ENCODE results near the gene TMEM50B.
"Not testable (repeated sequence)": the region's sequence is repeated elsewhere in the genome, so short reads cannot be mapped to it uniquely, and the experiment has no call there.

Gene TMEM50B

DNA sequence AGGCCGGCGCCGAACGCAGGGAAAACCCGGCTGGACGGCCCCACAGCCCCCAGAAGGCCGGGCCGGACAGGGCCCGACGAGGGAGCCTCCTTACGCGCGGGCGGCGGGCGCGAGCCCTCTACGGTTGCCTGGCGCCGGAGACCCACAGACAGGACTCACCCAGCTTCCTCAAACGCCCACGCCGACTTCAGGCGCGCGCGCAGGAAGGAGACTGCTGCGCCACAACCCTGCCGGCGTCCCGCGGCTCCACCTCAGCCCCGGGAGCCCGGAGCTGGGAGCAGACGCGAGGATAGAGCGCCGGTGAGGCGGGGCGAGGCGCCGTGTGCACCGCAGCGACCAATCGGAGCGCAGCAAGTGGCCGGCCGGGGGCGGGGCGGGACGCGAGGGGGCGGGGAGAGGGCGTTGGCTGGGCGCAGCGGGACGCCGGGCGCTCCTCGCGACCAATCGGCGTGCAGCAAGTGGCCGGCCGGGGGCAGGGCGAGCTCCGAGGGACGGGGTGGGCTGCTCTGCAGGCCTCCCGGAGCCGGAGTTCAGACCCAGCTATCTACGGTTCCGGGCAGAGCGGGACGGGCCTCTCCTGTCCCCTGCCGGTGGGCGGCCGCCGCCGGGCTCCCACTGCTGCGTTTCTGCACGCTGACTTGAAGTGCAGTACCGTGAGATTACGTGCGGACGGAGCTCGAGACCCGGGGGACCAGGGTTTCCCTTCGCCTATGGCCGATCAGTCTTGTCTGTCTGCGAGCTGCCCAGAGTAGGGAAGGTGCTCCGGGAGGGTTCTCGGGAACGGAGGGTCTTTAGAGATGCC is at the start of gene TMEM50B:
TMEM50B (minus strand) TSS at position 296 of the 802 bp plus-strand sequence. CDS start 11,089 bp downstream, outside the sequence.
- peak; percentile 93 to 98 (median 97) for DNase-seq (ENCODE audit: low read depth in 3 of 3)

GRCh38 chr21:33522953-33523349 is 43.2 kb upstream of the TMEM50B start:
- DNase-seq (ENCODE audit: low read depth in 3 of 3), result no peak

DNA sequence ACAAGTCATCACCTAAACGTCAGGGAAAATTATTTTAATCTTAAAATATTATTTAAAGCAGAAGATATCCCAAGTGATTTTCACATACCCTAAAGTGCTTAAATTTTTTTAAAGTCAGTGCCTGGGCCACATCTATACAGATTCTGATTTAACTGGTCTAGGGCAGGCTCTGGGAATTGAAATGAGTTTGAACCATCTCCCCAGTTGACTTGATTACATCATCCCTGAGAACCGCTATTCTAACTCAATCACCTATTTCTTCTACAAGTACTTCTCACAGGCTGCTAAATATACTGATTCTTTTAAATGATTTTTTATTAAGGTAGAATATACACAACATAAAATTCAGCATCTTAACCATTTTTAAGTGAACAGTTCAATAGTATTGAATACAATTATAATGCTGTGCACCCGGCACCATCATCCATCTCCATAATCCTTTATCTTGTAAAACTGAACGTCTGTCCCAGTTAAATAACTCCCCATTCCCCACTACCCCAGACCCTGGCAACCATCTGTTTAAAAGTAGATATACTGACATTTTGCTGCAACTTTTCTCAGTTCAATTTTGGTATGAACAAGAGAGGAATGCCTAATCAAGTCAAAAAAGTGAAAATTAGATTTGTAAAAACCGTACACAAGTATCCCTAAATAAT is 42.7 kb upstream of the TMEM50B start:
- no peak for DNase-seq (ENCODE audit: low read depth in 3 of 3)

- no peak for DNase-seq (ENCODE audit: low read depth in 3 of 3)
These were observed 39.1 kb upstream of the TMEM50B start for GRCh38 chr21:33518899-33519298.

DNA sequence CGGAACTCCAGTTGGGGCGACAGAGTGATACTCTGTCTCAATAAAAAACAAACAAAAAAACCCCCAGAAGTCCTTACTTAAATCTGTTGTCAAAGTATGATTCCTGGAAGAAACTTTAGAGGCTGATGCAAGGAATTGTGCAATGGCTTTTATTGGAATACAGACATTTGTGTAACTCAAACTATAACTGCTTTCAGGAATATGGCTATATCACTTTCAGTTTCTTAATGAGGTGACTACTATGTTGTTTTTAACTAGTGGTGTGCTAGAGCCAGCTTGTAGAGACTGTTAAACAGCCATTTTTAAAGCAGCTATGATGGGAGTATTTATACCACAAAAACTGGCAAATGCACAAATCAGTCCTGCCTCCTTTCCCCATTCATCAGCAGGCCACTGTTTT is 34.5 kb upstream of the TMEM50B start:
- DNase-seq (ENCODE audit: low read depth in 3 of 3), result no peak

DNA sequence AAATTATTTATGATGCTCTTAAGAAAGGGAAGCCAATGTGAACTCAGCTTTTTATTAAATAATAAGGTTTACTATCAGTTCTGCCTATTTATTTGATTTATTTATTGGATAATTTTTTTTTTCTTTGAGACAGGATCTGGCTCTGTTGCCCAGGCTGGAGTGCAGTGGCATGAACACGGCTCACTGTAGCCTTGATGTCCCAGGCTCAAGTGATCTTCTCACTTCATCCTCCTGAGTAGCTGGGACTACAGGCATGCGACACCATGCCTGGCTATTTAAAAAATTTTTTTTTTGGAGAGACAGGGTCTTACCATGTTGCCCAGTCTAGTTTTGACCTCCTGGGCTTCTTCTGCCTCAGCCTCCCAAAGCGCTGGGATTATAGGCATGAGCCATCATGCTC is 32.7 kb upstream of the TMEM50B start:
- DNase-seq (ENCODE audit: low read depth in 3 of 3), result no peak

- no peak for DNase-seq (ENCODE audit: low read depth in 3 of 3)
These were observed 31.9 kb upstream of the TMEM50B start for GRCh38 chr21:33511639-33512038.

DNA sequence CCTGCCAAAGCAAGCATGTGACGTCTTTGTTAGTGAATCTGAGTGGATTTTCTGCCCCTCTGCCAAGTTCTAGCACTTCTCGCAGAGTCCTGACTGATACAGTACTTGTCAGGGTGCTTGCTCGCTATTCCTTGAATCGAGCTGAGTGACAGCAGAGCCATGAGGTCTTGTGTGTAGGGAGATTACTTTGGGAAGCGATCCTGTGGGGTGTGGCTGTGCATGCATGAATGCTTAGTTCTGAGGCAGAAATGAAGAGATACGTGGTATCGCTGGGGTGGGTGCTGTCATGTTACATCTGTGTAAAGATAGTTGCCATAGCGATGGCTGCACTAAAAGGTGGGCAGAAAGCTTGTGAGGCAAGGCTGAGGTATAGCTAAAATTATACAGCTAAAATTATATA is 31.1 kb upstream of the TMEM50B start:
- no peak for DNase-seq (ENCODE audit: low read depth in 3 of 3)

DNA sequence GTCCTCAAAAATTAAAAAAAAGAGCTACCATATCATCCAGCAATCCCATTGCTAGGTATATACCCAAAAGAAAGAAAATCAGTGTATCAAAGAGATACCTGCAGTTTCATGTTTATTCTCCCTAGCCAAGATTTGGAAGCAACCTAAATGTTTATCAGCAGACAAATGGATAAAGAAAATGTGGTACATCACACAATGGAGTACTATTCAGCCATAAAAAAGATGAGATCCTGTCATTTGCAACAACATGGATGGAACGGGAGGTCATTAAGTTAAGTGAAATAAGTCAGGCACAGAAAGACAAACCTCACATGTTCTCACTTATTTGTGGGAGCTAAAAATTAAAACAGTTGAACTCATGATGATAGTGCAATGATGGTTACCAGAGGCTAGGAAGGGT is 27.2 kb upstream of the TMEM50B start:
- not testable (repeated sequence) for DNase-seq (ENCODE audit: low read depth in 3 of 3)

- no peak for DNase-seq (ENCODE audit: low read depth in 3 of 3)
These were observed 26.1 kb upstream of the TMEM50B start for GRCh38 chr21:33505833-33506232.

DNA sequence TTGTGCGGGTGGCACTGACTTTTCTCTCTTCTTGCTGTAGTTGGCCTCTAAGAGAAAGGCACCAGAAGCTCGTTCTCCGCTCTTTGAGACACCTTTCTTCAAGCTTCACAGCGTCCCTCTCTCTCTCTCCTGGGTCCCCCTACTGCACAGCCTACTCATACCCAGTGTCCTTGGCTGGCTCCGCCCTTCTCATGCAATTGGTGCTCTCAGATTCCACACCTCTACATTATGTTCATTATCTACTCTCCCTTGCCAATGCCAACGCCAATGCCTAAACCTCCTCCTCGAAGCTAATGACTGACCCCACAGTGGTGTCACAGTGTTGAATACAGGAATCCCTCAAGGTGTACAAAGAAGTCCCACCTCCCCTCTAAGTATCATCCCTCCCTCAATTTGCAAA is 16.6 kb upstream of the TMEM50B start:
- no peak for DNase-seq (ENCODE audit: low read depth in 3 of 3)

DNA sequence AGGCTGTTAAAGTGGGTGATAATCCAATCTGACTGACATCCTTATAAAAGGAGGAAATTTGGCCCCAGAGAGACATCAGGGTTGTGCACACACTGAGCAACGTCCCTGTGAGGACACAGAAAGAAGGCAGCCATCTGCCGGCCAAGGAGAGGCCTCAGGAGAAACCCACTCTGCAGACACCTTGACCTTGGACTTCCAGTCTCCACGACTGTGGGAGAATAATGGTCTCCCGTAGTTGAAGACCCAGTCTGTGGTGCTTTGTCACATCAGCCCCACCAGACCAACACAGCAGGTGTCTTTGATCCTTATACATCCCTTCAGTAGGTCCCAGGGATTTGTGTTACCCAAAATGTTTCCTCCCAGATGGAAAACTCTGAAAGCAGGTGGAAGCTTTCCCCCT is 16.0 kb upstream of the TMEM50B start:
- DNase-seq (ENCODE audit: low read depth in 3 of 3), result no peak

DNA sequence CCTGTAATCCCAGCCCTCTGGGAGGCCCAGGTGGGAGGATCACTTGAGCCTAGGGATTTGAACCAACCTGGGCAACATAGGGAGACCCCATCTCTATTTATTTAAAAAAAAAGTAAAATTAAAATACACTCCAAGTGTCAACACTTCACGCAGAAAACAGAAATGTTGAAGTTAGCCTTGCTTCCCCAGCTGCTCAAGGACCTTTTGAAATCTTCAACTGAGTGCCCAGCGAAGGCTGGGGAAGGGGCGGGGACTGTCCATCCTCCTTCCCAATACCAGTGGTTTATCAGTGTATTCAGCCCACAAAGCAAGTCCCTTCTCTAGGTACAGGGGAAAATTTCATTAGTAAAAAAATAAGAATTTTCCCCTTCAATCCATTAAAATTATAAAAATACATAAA is 14.0 kb upstream of the TMEM50B start:
- no peak for DNase-seq (ENCODE audit: low read depth in 3 of 3)

- no peak for DNase-seq (ENCODE audit: low read depth in 3 of 3)
These were observed 12.8 kb upstream of the TMEM50B start for GRCh38 chr21:33492571-33492970.

DNA sequence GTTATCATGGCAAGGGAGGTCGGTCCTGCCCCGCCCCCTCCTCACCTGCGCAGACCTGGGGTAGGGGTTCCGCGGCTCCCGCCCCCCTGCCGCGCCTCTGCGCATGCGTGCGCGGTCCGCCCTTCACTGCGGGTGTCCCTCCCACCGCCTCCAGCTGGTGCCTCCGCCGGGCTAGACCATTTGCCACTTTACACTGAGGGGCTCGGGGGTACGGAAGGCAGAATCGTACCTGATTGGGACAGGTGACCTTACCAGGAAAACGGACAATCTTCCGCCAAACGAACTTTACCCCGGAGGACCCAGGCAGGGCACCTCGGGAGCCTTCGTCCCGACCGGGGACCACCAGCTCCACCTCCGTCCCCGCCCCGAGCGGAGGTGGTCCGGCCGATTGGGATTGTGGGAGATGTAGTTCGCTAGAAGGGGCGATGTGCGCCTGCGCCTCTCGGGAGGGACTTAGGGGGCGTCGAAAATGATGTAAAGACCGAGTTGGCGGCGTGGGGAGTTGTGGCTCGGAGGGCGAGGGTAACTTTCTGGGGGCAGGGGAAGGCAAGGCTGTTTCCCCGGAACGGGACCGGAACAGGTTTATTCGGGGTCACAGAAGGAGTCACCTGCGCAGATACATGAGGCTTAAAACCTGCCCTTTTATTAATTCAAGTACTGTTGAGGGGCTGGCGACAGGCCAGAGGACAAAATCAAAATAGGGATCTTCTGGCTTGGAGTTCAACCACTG is 11.8 kb upstream of the TMEM50B start, which contains the start of gene DNAJC28:
DNAJC28 (minus strand) TSS at position 344 of the 730 bp plus-strand sequence. CDS start 2,323 bp downstream, outside the sequence.
- peak; percentile 84 to 93 (median 88) for DNase-seq (ENCODE audit: low read depth in 3 of 3)

- DNase-seq (ENCODE audit: low read depth in 3 of 3), result no peak
These were observed 11.2 kb upstream of the TMEM50B start for GRCh38 chr21:33490991-33491372.

DNA sequence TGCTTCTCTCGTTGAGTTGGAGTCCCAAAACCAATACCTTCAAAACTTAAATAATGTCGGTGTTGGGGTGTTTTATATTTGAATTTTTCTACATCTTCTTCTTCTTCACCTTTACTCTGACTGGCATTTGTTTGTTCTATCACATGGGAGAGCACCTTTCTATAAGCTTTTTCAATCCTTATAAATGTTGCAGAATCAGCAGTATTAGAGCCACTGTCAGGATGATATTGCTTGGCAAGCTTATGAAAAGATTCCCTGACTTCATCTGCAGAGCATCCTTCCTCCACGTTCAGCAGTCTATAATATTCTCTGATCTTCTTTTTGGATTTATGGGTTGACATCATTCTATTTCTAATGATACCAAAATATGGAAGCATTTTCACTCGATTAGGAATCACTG is 9.2 kb upstream of the TMEM50B start:
- DNase-seq (ENCODE audit: low read depth in 3 of 3), result no peak

GRCh38 chr21:33487996-33488395 is 8.2 kb upstream of the TMEM50B start:
- DNase-seq (ENCODE audit: low read depth in 3 of 3), result no peak

DNA sequence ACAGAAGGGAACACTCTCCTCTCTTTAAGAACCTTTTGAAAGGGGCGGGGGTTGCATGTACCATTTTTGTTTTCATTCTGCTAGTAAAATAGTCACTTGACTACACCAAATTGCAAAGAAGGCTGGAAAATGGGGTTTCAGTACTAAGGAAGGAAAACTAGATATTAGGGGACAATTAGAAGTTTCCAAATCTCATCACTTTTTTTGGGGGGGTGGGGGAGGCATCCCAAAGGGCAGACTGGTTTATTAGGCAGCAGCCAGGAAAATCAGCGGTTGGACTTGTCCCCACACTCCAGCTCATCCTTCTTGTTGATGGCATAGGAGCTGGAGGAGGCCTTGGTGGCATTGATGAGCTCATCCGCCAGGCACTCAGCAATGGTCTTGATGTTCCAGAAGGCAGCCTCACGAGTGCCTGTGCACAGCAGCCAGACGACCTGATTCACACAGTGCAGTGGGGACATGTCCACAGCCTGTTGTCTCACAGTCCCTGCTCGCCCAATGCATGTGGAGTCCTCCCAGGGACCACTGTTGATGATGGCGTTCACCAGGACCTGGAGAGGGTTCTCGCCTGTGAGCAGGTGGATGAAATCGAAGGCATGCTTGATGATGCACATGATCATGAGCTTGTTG is 1.7 kb upstream of the TMEM50B start:
- DNase-seq (ENCODE audit: low read depth in 3 of 3), result no peak

DNA sequence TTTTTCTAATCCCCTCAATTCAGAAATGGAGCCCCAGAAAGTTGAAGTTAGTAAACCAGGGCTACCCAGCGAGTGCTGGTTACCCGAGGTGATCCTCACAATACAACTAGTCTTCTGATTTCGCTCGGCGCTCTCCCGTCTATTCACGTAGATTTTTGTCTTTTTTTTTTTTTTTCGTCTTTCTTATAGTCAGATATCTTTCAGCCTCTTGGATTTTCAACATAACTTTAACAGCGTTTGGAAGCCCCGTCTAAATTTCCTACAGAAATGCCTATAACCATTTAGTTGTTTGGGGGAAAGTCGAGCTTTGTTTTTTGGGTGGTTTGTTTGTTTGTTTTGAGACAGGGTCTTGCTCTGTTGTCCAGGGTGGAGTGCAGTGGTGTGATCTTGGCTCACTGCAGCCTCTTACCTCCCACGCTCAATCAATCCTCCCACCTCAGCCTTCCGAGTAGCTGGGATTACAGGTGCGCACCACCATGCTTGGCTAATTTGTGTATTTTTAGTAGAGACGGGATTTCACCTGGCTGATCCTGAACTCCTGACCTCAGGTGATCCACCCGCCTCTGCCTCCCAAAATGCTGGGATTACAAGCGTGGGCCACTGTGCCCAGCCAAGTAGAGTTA is 818 bp upstream of the TMEM50B start:
- DNase-seq (ENCODE audit: low read depth in 3 of 3), result no peak

DNA sequence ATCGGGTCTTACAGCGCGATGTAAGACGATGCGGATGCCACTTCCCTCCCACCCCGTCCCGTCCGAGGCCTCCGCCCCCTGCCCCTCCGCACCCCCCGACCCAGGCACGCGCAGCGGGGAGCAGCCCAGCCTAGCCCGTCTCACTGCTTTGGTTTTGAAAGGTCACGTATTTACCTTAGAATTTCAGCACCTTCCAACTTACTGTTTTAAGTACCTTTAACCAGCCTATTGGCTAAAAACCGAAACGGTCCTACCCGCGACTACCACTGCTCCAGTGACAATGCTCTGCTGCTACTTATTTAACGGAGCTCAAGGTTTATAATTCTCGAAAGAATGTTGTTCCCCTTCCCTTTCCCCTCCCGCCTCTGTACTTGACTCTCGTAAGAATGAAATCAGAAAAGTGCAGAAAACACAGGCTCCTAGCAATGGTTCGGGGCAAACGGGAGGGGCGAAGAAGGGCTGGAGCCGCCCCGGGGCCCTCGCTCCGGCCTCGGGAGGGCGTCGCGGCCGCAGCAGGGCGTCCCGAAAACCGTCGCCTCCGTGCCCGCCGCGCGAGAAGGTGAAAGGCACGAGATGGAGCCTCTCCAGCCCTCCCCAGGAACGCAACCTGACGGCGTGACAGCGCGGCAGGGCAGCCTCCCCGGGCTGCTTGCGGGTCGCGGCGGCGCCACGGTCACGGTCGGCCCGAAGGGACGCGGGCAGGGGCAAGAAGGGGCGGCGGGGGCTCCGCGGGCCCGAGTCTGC is 667 bp downstream of the TMEM50B start:
- peak in 2 of 3 experiments; percentile 11 to 36 for DNase-seq (ENCODE audit: low read depth in 3 of 3)
